Naive thymus-derived CD4-positive, alpha-beta T cell (primary cell): ENCODE measurements around the gene YKT6. TPM values are rescaled to one million over a fixed set of nuclear protein-coding genes. Genes with fewer than 3 reads are reported as not detected.

ENCODE experiments used
- ATAC-seq: fragments of 150-1000 bp; cut with Tn5 transposase; 2 replicates; pipeline ENCODE4 v1.10.0; 2021; ENCODE audit warnings: mild to moderate bottlenecking, moderate library complexity
- CTCF ChIA-PET: fragments of 350-600 bp; sonication (Branson Sonifier 250); formaldehyde crosslinking; loops from one replicate; lab custom pipeline; 2021; ENCODE audit warnings: antibody characterized with exemption; lab: Charles Lee
- POLR2A ChIA-PET: fragments of 350-600 bp; sonication (Branson Sonifier 250); formaldehyde crosslinking; loops from one replicate; lab custom pipeline; 2021; ENCODE audit warnings: antibody characterized with exemption, inconsistent platforms; lab: Charles Lee
- DNase-seq, 9 donors: peaks; one replicate each; pipeline versions ENCODE4 v3.0.0 to v3.0.0-alpha.2; 2020 to 2022; ENCODE audit warnings: mixed read lengths in 1 of 9
- H3K27ac ChIP-seq: one replicate; pipeline ENCODE4 v1.7.0; 2013; ENCODE audit warnings: mild to moderate bottlenecking, low read depth, low read length, moderate library complexity
- H3K27me3 ChIP-seq, 2 donors: one replicate each; pipeline ENCODE4 v1.7.0; 2013; ENCODE audit warnings: low read length in 2 of 2, mild to moderate bottlenecking in 2 of 2, moderate library complexity in 2 of 2; ENCODE audit not compliant: control insufficient read depth in 2 of 2, insufficient read depth in 2 of 2
- H3K36me3 ChIP-seq, 3 experiments: 1 replicate in 2 of 3; 2 replicates in 1 of 3; pipeline ENCODE4 v1.7.0; 2013; ENCODE audit warnings: low read length in 3 of 3, mild to moderate bottlenecking in 3 of 3, moderate library complexity in 1 of 3; ENCODE audit not compliant: insufficient read depth in 3 of 3, control insufficient read depth in 2 of 3
- H3K4me1 ChIP-seq, 2 donors: one replicate each; pipeline ENCODE4 v1.7.0; 2013; ENCODE audit warnings: low read length in 2 of 2, mild to moderate bottlenecking in 2 of 2, moderate library complexity in 1 of 2; ENCODE audit not compliant: control insufficient read depth in 2 of 2, insufficient read depth in 2 of 2
- H3K4me3 ChIP-seq: 2 replicates; pipeline ENCODE4 v1.7.0; 2013; ENCODE audit warnings: mild to moderate bottlenecking, low read length
- H3K9me3 ChIP-seq, 3 experiments: 1 replicate in 2 of 3; 2 replicates in 1 of 3; pipeline ENCODE4 v1.7.0; 2013; ENCODE audit warnings: low read length in 3 of 3; ENCODE audit not compliant: control insufficient read depth in 2 of 3
- H3K27ac Mint-ChIP-seq, 9 donors: one replicate each; pipeline ENCODE4 v1.8.0; 2020 to 2022; ENCODE audit warnings: mixed read lengths in 9 of 9, mild to moderate bottlenecking in 8 of 9, moderate library complexity in 5 of 9, inconsistent platforms in 2 of 9
- H3K27me3 Mint-ChIP-seq, 5 donors: one replicate each; pipeline ENCODE4 v1.8.0; 2021 to 2022; ENCODE audit warnings: mixed read lengths in 5 of 5, mild to moderate bottlenecking in 1 of 5
- H3K36me3 Mint-ChIP-seq, 5 donors: one replicate each; pipeline ENCODE4 v1.8.0; 2020 to 2022; ENCODE audit warnings: mixed read lengths in 5 of 5, mild to moderate bottlenecking in 3 of 5, inconsistent platforms in 1 of 5
- H3K4me1 Mint-ChIP-seq, 7 donors: one replicate each; pipeline ENCODE4 v1.8.0; 2020 to 2022; ENCODE audit warnings: mixed read lengths in 7 of 7, mild to moderate bottlenecking in 3 of 7, inconsistent platforms in 1 of 7
- H3K4me3 Mint-ChIP-seq, 10 donors: one replicate each; pipeline ENCODE4 v1.8.0; 2020 to 2022; ENCODE audit warnings: mild to moderate bottlenecking in 10 of 10, mixed read lengths in 10 of 10, moderate library complexity in 6 of 10, inconsistent platforms in 2 of 10
- H3K9me3 Mint-ChIP-seq, 11 donors: one replicate each; pipeline ENCODE4 v1.8.0; 2020 to 2022; ENCODE audit warnings: mixed read lengths in 11 of 11, mild to moderate bottlenecking in 4 of 11, inconsistent platforms in 1 of 11, moderate library complexity in 1 of 11
- intact Hi-C, 2 donors: fragments of 100-400 bp; cut with micrococcal nuclease; formaldehyde crosslinking; loops; one replicate each; pipeline ENCODE4 v1.15.1; 2023
- polyA plus RNA-seq, 2 donors: library from polyadenylated mRNA; unstranded; fragments of 300-500 nt; fragmentation: Illumina TruSeq; gene quantifications; one replicate each; pipeline ENCODE4 v1.2.3, GENCODE V29; 2021
- total RNA-seq, 6 experiments: library from RNA in 5 of 6; stranded (reverse) in 5 of 6; gene quantifications; 1 replicate in 5 of 6; 2 replicates in 1 of 6; pipeline ENCODE4 v1.2.3 and lab custom pipeline; 2021 to 2026

Gene YKT6
- total and polyA plus RNA-seq, 7 experiments from 2014 or later: 32.6 to 80.9 (median 59.9) TPM

DNA sequence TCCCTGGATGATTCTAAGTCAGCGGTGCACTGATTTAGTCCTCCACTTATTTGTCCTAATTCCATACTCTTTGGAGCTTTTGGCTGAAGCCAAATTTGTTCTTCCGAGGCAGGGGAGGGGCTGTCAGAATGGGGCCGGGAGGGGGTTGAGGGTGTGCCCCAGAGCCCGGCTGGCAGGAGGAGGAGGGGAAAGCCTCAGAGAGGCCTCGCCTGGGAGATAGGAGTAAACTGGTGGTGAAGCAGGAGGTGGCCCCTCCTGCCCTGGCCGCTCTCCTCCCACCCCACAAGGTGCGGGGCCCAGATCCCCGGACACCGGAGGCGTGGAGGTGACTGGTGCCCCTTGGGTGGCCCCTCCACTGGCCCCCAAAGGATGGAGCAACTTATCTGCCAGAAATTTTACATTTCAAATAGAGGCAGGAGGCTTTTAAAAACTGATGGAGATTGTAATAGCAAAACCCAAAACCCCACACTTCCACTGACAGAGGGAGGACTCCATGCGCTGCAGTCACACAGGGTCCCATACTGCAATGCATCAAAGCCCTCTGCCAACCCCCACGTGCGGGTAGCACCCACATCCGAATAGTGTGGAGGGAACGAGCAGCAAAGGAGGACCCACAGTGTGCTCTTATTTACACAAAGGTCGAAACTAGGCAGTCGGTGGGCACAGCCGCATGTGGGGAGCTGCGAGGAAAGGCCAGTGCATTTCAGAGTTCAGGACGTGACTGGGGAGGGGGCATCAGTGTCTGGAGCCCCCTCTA is 62.7 kb downstream of the YKT6 start:
- Mint-ChIP-seq H3K27me3 (no peaks in the 10 kb centered on the region), H3K9me3 (no peaks in the 10 kb centered on the region), H3K4me3 (no peak overlapping the region), H3K27ac (no peak overlapping the region), H3K4me1 (peaks cover 3 to 15% (median 12%) of the 10 kb centered on the region in 7 donors), H3K36me3 (no peaks in the 10 kb centered on the region)
- H3K27me3 ChIP-seq: no peaks in the 10 kb centered on the region
- peaks cover 2 to 6% of the 10 kb centered on the region in 2 donors for H3K4me1 ChIP-seq
- no peaks in the 10 kb centered on the region for H3K9me3 ChIP-seq
- no peak for DNase-seq
- H3K36me3 ChIP-seq: no peaks in the 10 kb centered on the region
- no peak for ATAC-seq
- ChIA-PET POLR2A (no interaction called here), CTCF (no interaction called here)
- H3K4me3 ChIP-seq: no peak overlapping the region
- intact Hi-C loops: no loop called here
- no peak overlapping the region for H3K27ac ChIP-seq

Other genes starting within 250 kb of the YKT6 start
- under 1 TPM in 2 of 5 experiments, not detected in 3; 0.19 to 0.30 TPM for gene SPDYE1, start 203.1 kb upstream of the YKT6 start, total RNA-seq
- gene SPDYE1, start 203.1 kb upstream of the YKT6 start, polyA plus RNA-seq: under 1 TPM; 0.07 to 0.21 TPM
- gene DBNL, start 156.3 kb upstream of the YKT6 start, total RNA-seq: 100 to 1,000 TPM; 112 to 182 (median 164) TPM
- gene DBNL, start 156.3 kb upstream of the YKT6 start, polyA plus RNA-seq: 100 to 1,000 TPM; 171 to 217 TPM
- gene PGAM2, start 135.4 kb upstream of the YKT6 start, total RNA-seq: 1 to 10 TPM in 4 of 5 experiments, under 1 TPM in 1; 0.73 to 3.1 (median 1.8) TPM
- not detected for gene PGAM2, start 135.4 kb upstream of the YKT6 start, polyA plus RNA-seq
- gene POLM, start 118.4 kb upstream of the YKT6 start, total RNA-seq: 10 to 100 TPM; 33.9 to 77.1 (median 48.9) TPM
- 10 to 100 TPM; 18.2 to 20.4 TPM for gene POLM, start 118.4 kb upstream of the YKT6 start, polyA plus RNA-seq
- 10 to 100 TPM in 4 of 5 experiments, 1 to 10 TPM in 1; 7.7 to 33.1 (median 27.5) TPM for gene AEBP1, start 96.6 kb upstream of the YKT6 start, total RNA-seq
- gene AEBP1, start 96.6 kb upstream of the YKT6 start, polyA plus RNA-seq: 10 to 100 TPM in 1 of 2 donors, 1 to 10 TPM in 1; 3.0 to 13.5 TPM
- gene POLD2, start 77.4 kb upstream of the YKT6 start, total RNA-seq: 100 to 1,000 TPM in 1 of 5 experiments, 10 to 100 TPM in 4; 55.1 to 118 (median 69.2) TPM
- 10 to 100 TPM; 78.1 to 94.8 TPM for gene POLD2, start 77.4 kb upstream of the YKT6 start, polyA plus RNA-seq
- not detected for gene MYL7, start 59.6 kb upstream of the YKT6 start, total RNA-seq
- gene MYL7, start 59.6 kb upstream of the YKT6 start, polyA plus RNA-seq: not detected
- gene GCK, start 11.5 kb upstream of the YKT6 start, total RNA-seq: under 1 TPM; 0.29 to 0.88 (median 0.51) TPM
- 1 to 10 TPM; 1.7 to 2.0 TPM for gene GCK, start 11.5 kb upstream of the YKT6 start, polyA plus RNA-seq
- under 1 TPM in 2 of 5 experiments, not detected in 3; 0.12 to 0.61 TPM for gene CAMK2B, start 124.6 kb downstream of the YKT6 start, total RNA-seq
- not detected for gene CAMK2B, start 124.6 kb downstream of the YKT6 start, polyA plus RNA-seq